GM23248 (cell line): ENCODE measurements around the gene LRRC36.
"Not testable (repeated sequence)": the region's sequence is repeated elsewhere in the genome, so short reads cannot be mapped to it uniquely, and the experiment has no call there.

Experiments
- EZH2 ChIP-seq: fragments of 200-600 bp; sonication (generic); IDR thresholded peaks from 2 replicates; pipeline ENCODE4 v1.6.1; 2018; ENCODE audit warnings: antibody characterized with exemption, mild to moderate bottlenecking; ENCODE audit not compliant: insufficient read depth, poor library complexity, severe bottlenecking
- EZH2phosphoT487 ChIP-seq: fragments of 200-600 bp; sonication (generic); IDR thresholded peaks from 2 replicates; pipeline ENCODE4 v1.6.1; 2018; ENCODE audit warnings: antibody characterized with exemption, moderate library complexity, mild to moderate bottlenecking, low read depth; ENCODE audit not compliant: insufficient read depth

- TF ChIP-seq EZH2phosphoT487, EZH2: not testable (repeated sequence)
These were observed 49.4 kb downstream of the LRRC36 start for GRCh38 chr16:67376012-67376411.
